Spleen (tissue), 11 donors: Measurements from ENCODE around the gene PDE8B. TPM values are rescaled to one million over a fixed set of nuclear protein-coding genes. Genes with fewer than 3 reads are reported as not detected.
A peak's percentile ranks its signal among the peaks of the same experiment; 100 is the strongest.

ENCODE experiments used
- DNase-seq: peaks from one replicate; pipeline ENCODE4 v3.0.0-alpha.2; 2020
- H3K27ac ChIP-seq, 8 donors: fragments of 200-600 bp; sonication (generic) in 7 of 8; 1 replicate in 4 of 8; 2 replicates in 4 of 8; pipeline versions ENCODE4 v1.5.0 to v1.8.0; 2016 to 2021; ENCODE audit warnings: inconsistent platforms in 4 of 8, mild to moderate bottlenecking in 4 of 8, moderate library complexity in 1 of 8
- H3K27me3 ChIP-seq, 7 donors: fragments of 200-600 bp; sonication (generic) in 6 of 7; replicated peaks in 1 of 7; 1 replicate in 4 of 7; 2 replicates in 3 of 7; pipeline versions ENCODE4 v1.5.0 to v1.8.0; 2016 to 2021; ENCODE audit warnings: inconsistent platforms in 3 of 7, mild to moderate bottlenecking in 1 of 7
- H3K36me3 ChIP-seq, 6 donors: fragments of 200-600 bp; sonication (generic) in 5 of 6; 1 replicate in 4 of 6; 2 replicates in 2 of 6; pipeline versions ENCODE4 v1.5.0 to v1.8.0; 2016 to 2021; ENCODE audit warnings: inconsistent platforms in 2 of 6
- H3K4me1 ChIP-seq, 6 donors: fragments of 200-600 bp; sonication (generic) in 5 of 6; 1 replicate in 3 of 6; 2 replicates in 3 of 6; pipeline versions ENCODE4 v1.5.0 to v1.8.0; 2016 to 2021; ENCODE audit warnings: inconsistent platforms in 3 of 6
- H3K4me3 ChIP-seq, 8 donors: fragments of 200-600 bp; sonication (generic) in 7 of 8; 1 replicate in 4 of 8; 2 replicates in 4 of 8; pipeline versions ENCODE4 v1.5.0 to v1.8.0; 2016 to 2021; ENCODE audit warnings: inconsistent platforms in 4 of 8, mild to moderate bottlenecking in 4 of 8, moderate library complexity in 2 of 8
- H3K9me3 ChIP-seq, 8 donors: fragments of 200-600 bp; sonication (generic) in 7 of 8; 1 replicate in 4 of 8; 2 replicates in 4 of 8; pipeline versions ENCODE4 v1.5.0 to v1.8.0; 2016 to 2021; ENCODE audit warnings: inconsistent platforms in 4 of 8
- CTCF ChIP-seq, 11 experiments: fragments of 200-600 bp in 7 of 11; fragments of 450-650 bp in 4 of 11; sonication (generic) in 4 of 11; IDR thresholded peaks in 8 of 11; conservative IDR thresholded peaks in 3 of 11; 1 replicate in 7 of 11; 2 replicates in 4 of 11; pipeline versions ENCODE4 v1.4.0 to v1.8.0; 2016 to 2021; ENCODE audit warnings: antibody characterized with exemption in 11 of 11, inconsistent platforms in 4 of 11, mild to moderate bottlenecking in 1 of 11
- POLR2A ChIP-seq, 3 donors: fragments of 450-650 bp; IDR thresholded peaks; one replicate each; pipeline ENCODE4 v1.5.1; 2017; ENCODE audit warnings: antibody characterized with exemption in 3 of 3, mild to moderate bottlenecking in 1 of 3
- POLR2AphosphoS5 ChIP-seq, 3 donors: sonication (generic); formaldehyde crosslinking; IDR thresholded peaks; one replicate each; pipeline ENCODE4 v1.5.1; 2017; ENCODE audit warnings: antibody characterized with exemption in 3 of 3
- WGBS, 5 donors: extraction: QIAGEN DNeasy Blood & Tissue Kit in 3 of 5; methylation state at CpG; one replicate each; pipeline versions ENCODE4 v1.1.5 to v1.1.7; 2013 to 2018; 5-methylcytosine and 5-hydroxymethylcytosine counted together
- intact Hi-C: fragments of 100-400 bp; cut with DNase I; formaldehyde crosslinking; loops from one replicate; pipeline ENCODE4 v1.15.0; 2023; ENCODE audit warnings: low total_unique reads
- polyA plus RNA-seq, 3 donors: library from polyadenylated mRNA; stranded (reverse); fragments of 200-250 nt; gene quantifications; one replicate each; pipeline ENCODE4 v1.2.1, GENCODE V29; 2013
- total RNA-seq, 7 donors: library from RNA; depleted of rRNA in 3 of 7; stranded (reverse); fragments of >200 nt in 3 of 7; fragmentation: NEBNext Ultra II Directional in 4 of 7; extraction: Animal tissue kit (Norgen Biotek cat#: 25700) in 4 of 7; gene quantifications; one replicate each; pipeline versions ENCODE4 v1.1.0 to v1.2.1, GENCODE V29; 2016 to 2021
- donor health status: healthy with polysubstance abuse.
- donor health status: DM: no; HTN: no; CAD: no; lungs with moderate emphysema.
- donor health status: DM: no; HTN: no; CAD: no.
- donor health status: Bipolar disorder and iron deficiency.
- donor health status: healthy.
- donor health status: DM: no; HTN: no; CAD: no.
- donor health status: DM: yes; HTN: yes; CAD: no.

PDE8B gene
- total and polyA plus RNA-seq, 10 donors = 0.18 to 1.9 (median 0.85) TPM

- H3K4me1 ChIP-seq = peaks cover 0 to 11% (median 0%) of the 10 kb centered on the region in 6 donors
- peak overlapping the region in 1 of 8 donors; percentile 37 for H3K27ac ChIP-seq
- H3K4me3 ChIP-seq = no peak overlapping the region
- no peak for TF ChIP-seq CTCF (IDR thresholded peaks at IDR 0.05 in 8 of 11, conservative IDR thresholded peaks at IDR 0.05 in 3 of 11)
- TF ChIP-seq POLR2AphosphoS5 (IDR thresholded peaks at IDR 0.05) = no peak
- TF ChIP-seq POLR2A (IDR thresholded peaks at IDR 0.05) = no peak
- H3K9me3 ChIP-seq = peaks cover 0 to 7% (median 0%) of the 10 kb centered on the region in 8 donors
- intact Hi-C loops = no loop called here
- peaks cover 0 to 37% (median 14%) of the 10 kb centered on the region in 6 donors for H3K36me3 ChIP-seq
- no peak for DNase-seq
- WGBS, 5 donors = 71 to 91% (median 89%) methylated on average over 2 of the region's 2 CpGs
- H3K27me3 ChIP-seq = no peaks in the 10 kb centered on the region
Observed at GRCh38 chr5:77424921-77425320, 214.4 kb downstream of the PDE8B start.

- 92 to 98% (median 95%) methylated on average over 5 of the region's 5 CpGs for WGBS, 5 donors
- H3K27ac ChIP-seq = no peak overlapping the region
- DNase-seq = no peak
Observed at GRCh38 chr5:77425420-77425819, 214.9 kb downstream of the PDE8B start.

GRCh38 chr5:77425998-77426659 lies 215.6 kb downstream of the PDE8B start:
- intact Hi-C loops = no loop called here
- WGBS, 5 donors = 75 to 88% (median 78%) methylated on average over 8 of the region's 8 CpGs
- DNase-seq = no peak
- no peaks in the 10 kb centered on the region for H3K27me3 ChIP-seq
- H3K4me3 ChIP-seq = no peak overlapping the region
- TF ChIP-seq CTCF (IDR thresholded peaks at IDR 0.05 in 8 of 11, conservative IDR thresholded peaks at IDR 0.05 in 3 of 11) (no peak), POLR2A (IDR thresholded peaks at IDR 0.05) (no peak), POLR2AphosphoS5 (IDR thresholded peaks at IDR 0.05) (no peak)
- H3K27ac ChIP-seq = peak overlapping the region in 2 of 8 donors; percentile 38
- H3K4me1 ChIP-seq = peaks cover 0 to 11% (median 0%) of the 10 kb centered on the region in 6 donors
- peaks cover 0 to 49% (median 20%) of the 10 kb centered on the region in 6 donors for H3K36me3 ChIP-seq
- H3K9me3 ChIP-seq = peaks cover 0 to 7% (median 0%) of the 10 kb centered on the region in 8 donors

More at GRCh38 chr5:77425420-77425819, 214.9 kb downstream of the PDE8B start:
- TF ChIP-seq POLR2AphosphoS5 (IDR thresholded peaks at IDR 0.05) (no peak), CTCF (IDR thresholded peaks at IDR 0.05 in 8 of 11, conservative IDR thresholded peaks at IDR 0.05 in 3 of 11) (no peak), POLR2A (IDR thresholded peaks at IDR 0.05) (no peak)
- Histone ChIP-seq H3K4me3 (no peak overlapping the region), H3K27me3 (no peaks in the 10 kb centered on the region), H3K4me1 (peaks cover 0 to 11% (median 0%) of the 10 kb centered on the region in 6 donors), H3K36me3 (peaks cover 0 to 42% (median 17%) of the 10 kb centered on the region in 6 donors), H3K9me3 (peaks cover 0 to 7% (median 0%) of the 10 kb centered on the region in 8 donors)
- intact Hi-C loops = no loop called here

- Histone ChIP-seq H3K4me3 (no peak overlapping the region), H3K27me3 (no peaks in the 10 kb centered on the region), H3K9me3 (peaks cover 0 to 7% (median 0%) of the 10 kb centered on the region in 8 donors), H3K27ac (peak overlapping the region in 3 of 8 donors; percentile 38 to 40 (median 39)), H3K4me1 (peaks cover 0 to 11% (median 0%) of the 10 kb centered on the region in 6 donors), H3K36me3 (peaks cover 0 to 55% (median 24%) of the 10 kb centered on the region in 6 donors)
- intact Hi-C loops = no loop called here
- TF ChIP-seq CTCF (IDR thresholded peaks at IDR 0.05 in 8 of 11, conservative IDR thresholded peaks at IDR 0.05 in 3 of 11) = no peak
- TF ChIP-seq POLR2AphosphoS5 (IDR thresholded peaks at IDR 0.05) = no peak
- no peak for TF ChIP-seq POLR2A (IDR thresholded peaks at IDR 0.05)
- WGBS, 5 donors = 76 to 96% (median 84%) methylated on average over 2 of the region's 2 CpGs
- DNase-seq = no peak
Observed at GRCh38 chr5:77426670-77427069, 216.2 kb downstream of the PDE8B start.
